GM18499 (cell line): ENCODE data around the gene CACNA2D1.
"Not testable (repeated sequence)": the region's sequence is repeated elsewhere in the genome, so short reads cannot be mapped to it uniquely, and the experiment has no call there.

Experiments
- ATAC-seq: cut with Tn5 transposase; IDR thresholded peaks from one replicate; pipeline ENCODE4 v1.9.1; 2021; ENCODE audit warnings: moderate number of reproducible peaks; ENCODE audit not compliant: insufficient read depth, unreplicated experiment

Gene CACNA2D1

DNA sequence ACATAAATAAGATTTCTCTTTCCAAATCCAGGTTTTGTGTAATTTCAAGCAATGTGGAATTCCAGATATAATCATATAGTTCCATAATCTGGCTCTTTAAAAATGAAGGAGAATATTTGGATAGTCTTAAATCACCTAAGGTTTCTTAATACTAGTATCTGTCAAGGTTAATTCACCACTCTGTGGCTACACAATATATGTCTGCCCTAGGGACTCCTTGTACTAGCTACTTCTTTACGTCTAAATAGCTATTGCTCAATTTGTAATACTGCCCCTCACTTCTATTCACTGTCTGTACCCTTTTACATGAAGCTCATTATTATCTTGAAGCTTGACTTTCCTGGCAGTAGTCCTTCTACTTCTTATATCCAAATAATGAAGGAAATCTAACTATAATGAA is 47.2 kb downstream of the CACNA2D1 start:
- no peak for ATAC-seq

DNA sequence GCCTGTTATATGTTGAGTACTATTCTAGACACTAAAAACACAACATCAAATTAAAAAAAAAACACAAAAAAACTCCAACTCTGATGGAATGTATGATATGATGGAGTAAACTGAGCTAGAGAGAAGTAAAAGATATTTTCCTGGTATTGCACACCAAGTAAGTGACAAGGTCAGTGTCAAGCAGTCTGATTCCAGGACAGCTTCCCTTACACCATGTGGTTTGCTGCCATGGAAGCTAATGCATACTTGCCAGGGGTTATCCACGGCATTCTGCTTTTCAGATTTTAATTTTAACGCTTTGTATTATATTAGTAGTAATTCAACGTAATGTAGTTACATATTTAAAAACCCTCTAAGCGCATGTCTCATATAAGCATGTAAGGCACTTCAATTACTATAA is 48.4 kb downstream of the CACNA2D1 start:
- ATAC-seq: no peak

DNA sequence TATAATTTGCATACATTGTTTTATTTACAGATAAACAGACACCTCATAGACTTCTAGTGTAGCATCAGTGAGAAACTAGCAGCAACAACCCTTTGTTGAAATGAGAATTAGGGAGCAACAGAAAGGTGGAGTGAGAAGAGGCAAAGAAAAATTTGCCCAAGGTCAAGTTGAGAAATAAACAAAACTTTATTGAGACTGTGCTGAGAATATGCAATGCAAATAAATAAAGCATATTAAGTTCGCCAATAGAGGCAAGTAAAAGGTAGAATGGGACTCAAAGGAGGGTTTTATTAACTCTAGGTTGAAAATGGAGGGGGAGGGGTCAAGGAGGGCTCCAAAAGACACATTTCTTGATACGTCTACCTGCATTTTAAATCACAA is 49.7 kb downstream of the CACNA2D1 start:
- ATAC-seq: no peak

DNA sequence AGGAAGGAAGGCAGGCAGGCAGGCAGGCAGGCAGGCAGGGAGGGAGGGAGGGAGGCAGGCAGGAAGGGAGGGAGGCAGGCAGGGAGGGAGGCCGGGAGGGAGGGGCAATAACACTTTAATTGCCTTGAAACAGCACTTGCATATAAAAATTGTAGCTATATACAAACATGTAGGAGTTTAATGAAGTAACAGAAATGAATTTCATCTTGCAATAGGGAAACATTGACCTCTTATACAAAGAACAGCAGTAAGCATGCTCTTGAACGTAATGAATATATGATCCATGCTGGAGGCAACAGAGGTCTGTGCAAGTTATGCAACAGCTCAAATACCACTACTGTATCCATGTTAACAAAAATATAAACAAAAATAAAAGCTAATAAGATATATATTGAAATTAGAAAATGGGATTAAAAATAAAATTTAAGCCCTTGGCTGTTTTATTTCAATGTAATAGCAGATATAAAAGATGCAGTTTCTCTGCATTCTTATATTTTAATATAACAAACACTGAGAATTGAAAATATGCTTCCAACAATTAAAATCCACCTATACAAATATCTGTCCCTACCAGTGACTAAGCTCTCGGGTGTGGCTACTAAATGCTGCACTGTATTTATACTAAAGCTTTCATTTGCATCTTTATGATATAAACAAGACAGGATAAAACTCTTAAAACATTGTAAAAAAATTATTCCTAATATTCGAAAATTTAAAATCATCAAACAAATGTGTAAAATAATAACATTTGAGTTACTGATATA is 50.3 kb downstream of the CACNA2D1 start:
- ATAC-seq: no peak

- ATAC-seq: no peak
Measured at GRCh38 chr7:82390936-82391335, 52.6 kb downstream of the CACNA2D1 start.

GRCh38 chr7:82389876-82390275 is 53.7 kb downstream of the CACNA2D1 start:
- ATAC-seq: no peak

- ATAC-seq: no peak
Measured at GRCh38 chr7:82388138-82388537, 55.4 kb downstream of the CACNA2D1 start.

GRCh38 chr7:82386571-82386970 is 57.0 kb downstream of the CACNA2D1 start:
- not testable (repeated sequence) for ATAC-seq

GRCh38 chr7:82384779-82385178 is 58.8 kb downstream of the CACNA2D1 start:
- no peak for ATAC-seq

GRCh38 chr7:82384051-82384464 is 59.5 kb downstream of the CACNA2D1 start:
- ATAC-seq: no peak

- ATAC-seq: no peak
Measured at GRCh38 chr7:82382276-82382675, 61.3 kb downstream of the CACNA2D1 start.

DNA sequence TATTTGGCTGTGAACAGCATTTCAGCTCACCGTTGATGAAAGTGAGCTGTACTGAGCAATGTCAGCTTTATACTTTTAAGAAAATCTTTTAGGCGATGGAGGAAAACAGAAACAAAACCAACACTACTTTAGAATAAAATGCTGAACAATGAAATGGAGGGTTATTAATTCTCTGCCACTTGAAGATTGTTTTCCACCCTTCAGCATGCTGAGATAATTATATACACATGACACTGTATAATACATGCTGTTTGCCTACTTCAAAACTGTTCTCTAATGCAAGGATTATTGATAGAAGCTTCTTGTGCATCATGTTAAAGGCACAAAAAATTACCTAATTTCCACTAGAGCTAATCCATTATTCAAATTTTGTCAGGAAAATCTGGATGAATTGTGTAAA is 66.8 kb downstream of the CACNA2D1 start:
- ATAC-seq: no peak

DNA sequence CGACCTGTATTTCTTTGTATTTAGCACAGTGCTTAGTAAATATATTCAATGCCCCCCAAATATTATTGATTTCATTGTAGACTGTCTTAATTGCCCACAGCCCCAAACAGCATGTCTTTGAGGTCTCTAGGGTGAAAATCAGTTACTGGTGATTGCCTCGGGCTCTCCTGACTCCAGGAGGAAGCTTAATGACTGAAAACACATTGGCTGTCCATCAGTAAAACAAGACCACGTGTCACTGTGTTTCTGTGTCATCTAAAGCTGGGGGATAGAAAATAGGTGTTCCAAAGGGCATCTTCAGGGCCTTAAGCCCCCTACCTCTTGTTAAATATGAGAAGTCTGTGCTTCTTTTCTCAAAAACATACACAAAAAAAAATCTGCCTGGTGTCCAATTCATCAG is 67.9 kb downstream of the CACNA2D1 start:
- no peak for ATAC-seq

GRCh38 chr7:82375129-82375528 is 68.4 kb downstream of the CACNA2D1 start:
- ATAC-seq: no peak

DNA sequence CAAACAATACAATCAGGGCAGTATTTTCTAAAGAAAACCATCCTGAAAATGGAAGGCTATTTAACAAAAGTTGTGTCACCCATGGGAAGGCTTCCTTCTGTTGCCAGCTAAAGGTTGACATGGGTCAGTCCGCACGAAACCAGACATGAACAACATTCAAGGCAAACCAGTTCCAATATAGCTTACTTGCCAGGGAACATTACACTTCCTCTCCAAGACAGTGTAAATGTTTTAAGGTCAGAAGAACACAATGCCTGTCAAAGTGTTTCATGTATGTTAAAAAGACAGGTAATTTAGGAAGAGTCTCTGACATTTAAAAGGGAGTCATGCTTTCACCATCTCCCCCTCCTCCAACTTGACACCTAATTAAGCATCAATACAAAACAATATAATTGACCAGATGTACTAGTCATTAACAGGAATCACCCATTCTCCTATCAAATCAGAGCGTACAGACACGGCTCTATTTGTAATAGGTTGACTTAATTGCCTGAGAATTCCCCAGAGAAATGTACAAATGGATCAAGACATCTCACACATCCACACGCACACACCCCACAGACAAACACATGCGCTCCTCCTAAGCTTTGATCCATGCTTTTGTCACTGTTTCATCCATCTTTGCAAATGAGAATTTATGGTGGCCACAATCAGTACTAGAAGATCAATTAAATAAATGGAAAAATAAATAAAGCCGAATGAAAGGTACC is 69.5 kb downstream of the CACNA2D1 start:
- no peak for ATAC-seq

- no peak for ATAC-seq
Measured at GRCh38 chr7:82364671-82365070, 78.9 kb downstream of the CACNA2D1 start.

DNA sequence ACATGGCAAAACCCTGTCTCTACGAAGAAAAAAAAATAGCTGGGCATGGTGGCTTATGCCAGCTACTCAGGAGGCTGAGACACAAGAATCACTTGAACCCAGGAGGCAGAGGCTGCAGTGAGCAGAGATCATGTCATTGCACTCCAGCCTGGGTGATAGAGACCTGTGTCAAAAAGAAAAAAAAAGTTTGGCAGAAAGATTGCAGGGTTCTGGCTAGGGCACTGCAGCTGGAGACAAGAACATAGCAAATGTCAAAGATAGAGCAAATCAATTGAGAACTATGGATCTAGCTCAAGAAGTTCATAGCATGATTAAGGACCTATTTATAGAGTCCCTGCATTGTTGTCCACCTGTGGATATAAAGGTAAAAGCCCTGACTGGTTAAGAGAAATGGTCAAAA is 79.5 kb downstream of the CACNA2D1 start:
- no peak for ATAC-seq

GRCh38 chr7:82362129-82362706 is 81.4 kb downstream of the CACNA2D1 start:
- ATAC-seq: no peak

GRCh38 chr7:82360591-82361368 is 82.8 kb downstream of the CACNA2D1 start:
- no peak for ATAC-seq

GRCh38 chr7:82359426-82359825 is 84.2 kb downstream of the CACNA2D1 start:
- no peak for ATAC-seq

GRCh38 chr7:82358923-82359322 is 84.7 kb downstream of the CACNA2D1 start:
- no peak for ATAC-seq
